HTR-8/SVneo (cell line): ENCODE data around the gene P2RX3.
"Not testable (repeated sequence)": the region's sequence is repeated elsewhere in the genome, so short reads cannot be mapped to it uniquely, and the experiment has no call there.

ENCODE experiments used
- DNase-seq: peaks from one replicate; pipeline ENCODE4 v3.0.0; 2011; ENCODE audit warnings: low spot score, mixed read lengths; ENCODE audit not compliant: insufficient read length
- FAIRE-seq: peaks from 2 replicates; lab custom pipeline; 2011; peaks lifted over from hg19 to GRCh38; lab: Jason Lieb, UNC

Gene P2RX3

GRCh38 chr11:57392066-57392762, 54.1 kb downstream of the P2RX3 start:
- FAIRE-seq (no peak), DNase-seq (no peak)

GRCh38 chr11:57392763-57393105, 54.6 kb downstream of the P2RX3 start:
- no peak for DNase-seq

GRCh38 chr11:57394203-57394965, 56.2 kb downstream of the P2RX3 start:
- no peak for DNase-seq
- no peak for FAIRE-seq

More at GRCh38 chr11:57392763-57393105, 54.6 kb downstream of the P2RX3 start:
- no peak for FAIRE-seq

GRCh38 chr11:57395905-57396623, 57.9 kb downstream of the P2RX3 start:
- FAIRE-seq = no peak
- no peak for DNase-seq

DNA sequence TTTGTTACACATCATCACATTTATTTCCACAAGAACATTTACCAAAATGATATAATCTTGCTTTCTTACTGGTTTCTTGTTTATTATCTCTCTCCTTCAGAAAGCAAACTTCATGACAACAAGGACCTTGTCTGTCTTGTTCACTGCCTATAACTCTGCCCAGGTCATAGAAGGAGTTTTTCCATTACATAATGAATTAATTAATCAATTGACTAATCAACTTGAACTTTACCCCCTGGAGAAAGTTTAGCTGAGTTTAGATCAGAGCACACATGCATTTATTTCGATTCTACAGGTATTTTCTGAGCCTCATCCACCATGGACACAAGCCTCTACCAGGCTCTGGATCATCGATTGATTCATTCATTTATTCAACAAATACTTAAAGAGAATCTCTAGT, 58.6 kb downstream of the P2RX3 start:
- DNase-seq = no peak
- no peak for FAIRE-seq

- FAIRE-seq (no peak), DNase-seq (no peak)
These were observed 59.3 kb downstream of the P2RX3 start for GRCh38 chr11:57397394-57397990.

DNA sequence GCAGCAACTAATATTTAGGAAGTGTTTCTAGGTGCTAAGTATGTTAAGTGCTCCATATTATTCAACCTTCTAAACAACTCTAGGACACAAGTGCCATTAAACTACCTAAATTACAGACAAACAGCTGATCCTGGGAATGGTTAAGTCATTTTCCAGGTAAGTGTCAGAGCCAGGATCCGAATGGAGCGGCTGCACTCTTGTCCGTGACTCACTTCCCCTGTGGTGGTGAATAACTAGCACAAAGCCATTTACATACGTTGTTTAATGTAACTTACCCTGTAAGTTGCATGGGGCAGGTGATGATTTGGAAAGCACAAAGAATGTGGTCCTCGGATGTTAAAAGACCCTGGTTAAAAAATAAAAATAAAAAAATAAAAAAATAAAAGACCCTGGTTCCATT, 61.1 kb downstream of the P2RX3 start:
- DNase-seq (no peak), FAIRE-seq (no peak)

DNA sequence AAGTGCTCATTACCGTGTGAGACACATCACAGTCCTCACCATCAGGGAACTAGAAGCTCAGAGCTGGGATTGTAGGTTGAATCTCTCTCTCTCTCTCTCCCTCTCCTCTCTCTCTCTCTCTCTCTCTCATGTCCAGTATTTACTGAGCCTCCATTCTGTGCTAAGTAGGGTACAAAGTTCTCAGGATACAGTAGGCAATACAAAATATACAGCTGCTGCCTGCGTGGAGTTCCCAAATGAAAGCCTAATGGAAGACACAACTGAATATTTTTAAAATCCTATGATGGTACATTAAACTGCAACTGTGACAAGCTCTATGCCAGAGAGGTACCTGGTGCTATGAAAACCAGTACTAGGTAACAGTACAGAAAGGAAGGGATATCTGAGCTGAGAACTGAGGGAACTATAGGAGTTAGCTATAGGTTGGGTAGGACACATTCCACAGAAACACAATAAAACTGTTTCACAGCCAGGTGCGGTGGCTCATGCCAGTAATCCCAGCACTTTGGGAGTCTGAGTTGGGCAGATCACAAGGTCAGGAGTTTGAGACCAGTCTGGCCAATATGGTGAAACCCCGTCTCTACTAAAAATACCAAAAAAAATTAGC, 61.9 kb downstream of the P2RX3 start:
- FAIRE-seq = no peak
- DNase-seq = no peak

DNA sequence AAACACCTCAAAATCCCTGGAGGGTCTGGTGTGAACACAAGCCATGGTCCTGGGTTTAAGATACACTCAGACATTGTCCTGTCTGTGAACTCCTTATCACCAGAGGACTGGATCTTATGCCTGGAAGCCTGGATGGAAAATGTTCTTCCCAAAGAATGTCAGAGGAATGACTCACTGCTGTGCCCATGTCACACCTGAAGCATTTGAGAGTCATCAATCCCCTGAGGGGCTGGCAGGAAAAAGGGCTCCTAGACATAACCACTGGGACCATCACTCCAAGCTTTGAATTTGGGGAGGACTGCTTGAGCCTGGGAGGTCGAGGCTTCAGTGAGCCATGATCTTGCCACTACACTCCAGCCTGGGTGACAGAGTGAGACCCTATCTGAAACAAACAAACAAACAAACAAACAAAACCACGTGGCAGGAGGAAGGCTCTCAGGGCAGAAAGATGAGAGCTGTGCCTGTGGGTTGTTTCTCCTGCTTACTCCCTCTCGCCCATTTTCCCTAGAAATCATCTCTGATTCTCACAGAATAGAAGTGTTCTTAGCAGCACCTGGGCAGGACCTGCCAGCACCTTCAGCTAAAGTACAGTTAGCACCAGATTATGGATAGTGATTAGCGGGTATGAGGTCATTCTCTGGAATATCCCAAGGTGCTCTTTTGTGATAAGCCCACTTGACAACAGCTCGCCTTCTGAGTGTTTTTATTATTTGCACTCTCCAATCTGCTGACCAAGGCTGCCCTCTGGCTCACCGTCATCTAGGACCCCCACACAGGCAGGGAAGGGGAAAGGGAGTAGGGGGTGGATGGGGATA, 64.2 kb downstream of the P2RX3 start:
- FAIRE-seq (no peak), DNase-seq (peak; percentile 17)

DNA sequence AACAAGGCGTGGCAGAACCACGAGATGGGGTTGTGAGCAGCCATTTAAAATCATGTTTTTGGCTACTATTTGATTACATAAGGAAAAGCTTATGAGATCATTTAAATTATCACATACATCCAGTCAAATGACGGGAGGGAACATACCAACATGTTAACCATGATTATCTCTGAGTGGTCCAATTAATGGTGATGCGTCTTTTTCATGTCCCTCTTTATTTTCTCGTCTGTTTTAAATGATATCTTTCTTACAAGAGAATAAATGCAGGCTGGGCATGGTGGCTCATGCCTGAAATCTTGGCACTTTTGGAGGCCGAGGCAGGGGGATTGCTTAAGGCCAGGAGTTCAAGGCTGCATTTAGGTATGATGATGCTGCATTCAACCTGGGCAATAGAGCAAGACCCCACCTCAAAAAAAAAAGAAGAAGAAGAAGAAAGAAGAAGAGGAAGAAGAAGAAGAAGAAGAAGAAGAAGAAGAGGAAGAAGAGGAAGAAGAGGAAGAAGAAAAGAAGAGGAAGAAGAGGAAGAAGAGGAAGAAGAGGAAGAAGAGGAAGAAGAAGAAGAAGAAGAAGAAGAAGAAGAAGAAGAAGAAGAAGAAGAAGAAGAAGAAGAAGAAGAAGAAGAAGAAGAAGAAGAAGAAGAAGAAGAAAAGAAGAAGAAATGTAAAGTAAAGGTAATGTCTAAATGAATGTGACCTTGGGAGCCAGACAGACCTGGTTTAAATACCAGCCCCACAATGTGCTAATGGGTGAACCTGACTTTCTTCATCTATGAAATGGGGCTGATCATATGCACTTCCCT, 65.0 kb downstream of the P2RX3 start:
- DNase-seq, FAIRE-seq: not testable (repeated sequence)

DNA sequence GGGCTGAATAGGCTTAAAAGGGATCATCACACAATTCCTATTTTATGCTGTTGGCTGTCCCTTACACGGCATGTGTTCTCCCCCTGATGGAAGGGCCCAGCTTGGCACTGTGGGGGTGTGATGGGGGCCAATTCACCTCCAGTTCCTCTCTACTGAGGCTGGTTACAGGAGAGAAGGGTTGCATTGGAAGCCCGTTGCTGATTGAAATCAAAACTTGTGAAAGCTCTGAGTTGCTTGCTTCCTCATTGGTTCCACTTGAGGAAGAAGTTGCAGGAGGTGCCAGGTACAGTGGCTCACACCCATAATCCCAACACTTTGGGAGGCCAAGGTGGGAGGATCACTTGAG, 65.6 kb downstream of the P2RX3 start:
- DNase-seq (no peak), FAIRE-seq (no peak)

DNA sequence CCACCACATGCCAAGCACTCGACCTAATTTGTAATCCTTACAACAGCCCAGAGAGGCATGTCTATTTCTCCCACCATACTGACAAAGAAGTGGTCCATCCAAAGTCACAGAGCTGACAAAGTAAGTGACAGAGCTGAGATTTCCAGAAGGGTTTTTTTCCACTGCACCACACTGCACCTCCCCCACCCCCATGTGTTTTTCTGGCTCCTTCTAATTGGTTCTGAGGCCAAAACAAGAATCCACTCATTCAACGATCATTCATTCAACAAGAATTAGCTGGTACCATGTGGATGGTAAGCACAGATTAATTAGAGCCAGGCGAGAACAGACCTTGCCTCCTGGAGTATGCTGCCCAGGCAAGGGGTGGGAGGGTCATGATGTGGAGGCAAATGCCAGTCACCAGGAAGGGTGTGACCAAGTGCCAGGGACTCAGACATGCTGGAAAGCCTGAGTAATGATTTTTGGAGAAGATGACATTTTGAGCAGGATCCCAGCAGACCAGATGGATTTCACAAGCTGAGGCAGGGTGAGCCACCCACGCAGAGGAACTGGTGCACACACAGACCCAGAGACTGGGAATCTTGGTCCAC, 67.2 kb downstream of the P2RX3 start:
- FAIRE-seq (no peak), DNase-seq (no peak)

DNA sequence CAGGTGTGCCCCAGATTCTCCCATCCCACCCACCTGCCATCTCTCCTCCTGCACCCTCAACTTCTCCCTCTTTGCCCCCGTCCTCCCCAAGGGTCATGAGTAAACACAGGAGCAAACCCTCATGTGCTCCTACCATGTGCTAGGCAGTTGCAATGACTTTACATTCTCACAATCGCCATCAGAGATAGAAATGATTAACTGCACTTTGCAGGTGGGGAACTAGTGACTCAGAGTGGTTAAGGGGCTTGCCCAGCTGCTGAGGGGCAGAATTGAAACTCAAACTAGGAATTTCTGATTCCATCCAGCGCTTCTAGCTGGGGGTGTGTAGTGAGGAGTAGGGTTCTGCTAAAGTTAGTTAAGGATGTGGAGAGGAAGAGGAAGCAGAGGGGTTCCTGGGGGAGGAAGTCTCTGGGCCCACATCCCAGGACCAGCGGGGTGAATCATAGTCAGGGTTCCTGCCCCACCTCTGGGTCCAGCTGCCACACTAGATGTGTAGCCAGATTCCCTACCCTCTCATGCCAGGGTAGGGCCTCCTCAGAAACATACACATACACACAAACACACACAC, 68.3 kb downstream of the P2RX3 start:
- FAIRE-seq = no peak
- no peak for DNase-seq

DNA sequence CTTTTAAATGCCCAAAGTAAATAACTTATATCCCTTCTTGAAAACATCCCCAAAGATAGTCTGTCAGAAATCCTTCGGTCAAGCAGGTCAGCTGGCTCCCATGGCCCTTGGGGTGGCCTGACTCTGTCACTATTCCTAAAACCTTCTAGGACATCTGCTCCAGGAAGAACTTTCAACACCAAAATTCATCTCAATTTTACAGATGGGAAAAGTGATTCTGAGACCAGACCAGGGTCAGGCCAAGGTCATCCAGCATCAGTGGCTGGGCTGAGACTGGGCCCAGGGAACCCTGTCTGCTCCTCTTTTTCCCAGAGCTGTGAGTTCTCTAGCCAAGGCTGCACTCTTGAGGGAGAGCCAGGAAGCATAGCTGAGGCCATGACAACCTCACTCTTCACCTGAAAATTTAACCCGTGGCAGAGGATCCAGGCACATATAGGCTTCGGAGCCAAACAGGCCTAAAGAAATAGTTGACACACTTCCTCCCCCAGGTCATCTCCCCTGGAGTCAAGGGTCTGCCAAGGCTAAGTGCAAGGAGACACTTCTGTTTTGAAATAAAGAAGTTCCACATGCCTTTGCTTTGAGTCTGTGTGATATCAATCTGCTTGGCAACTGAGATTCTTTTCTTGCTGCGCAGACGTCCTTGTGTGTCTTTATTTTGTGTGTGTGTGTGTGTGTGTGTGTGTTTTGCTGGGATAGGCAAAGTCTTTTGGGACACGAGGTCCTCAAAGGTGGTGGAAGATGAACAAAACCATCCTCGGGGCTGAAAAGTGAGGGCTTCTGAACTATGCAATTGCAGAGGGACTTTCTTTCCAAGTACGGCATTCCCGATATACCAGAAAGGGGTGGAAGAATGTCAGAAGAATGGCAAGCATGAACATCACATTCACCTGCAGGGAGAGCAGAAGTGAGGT, 69.1 kb downstream of the P2RX3 start:
- DNase-seq (no peak), FAIRE-seq (no peak)

DNA sequence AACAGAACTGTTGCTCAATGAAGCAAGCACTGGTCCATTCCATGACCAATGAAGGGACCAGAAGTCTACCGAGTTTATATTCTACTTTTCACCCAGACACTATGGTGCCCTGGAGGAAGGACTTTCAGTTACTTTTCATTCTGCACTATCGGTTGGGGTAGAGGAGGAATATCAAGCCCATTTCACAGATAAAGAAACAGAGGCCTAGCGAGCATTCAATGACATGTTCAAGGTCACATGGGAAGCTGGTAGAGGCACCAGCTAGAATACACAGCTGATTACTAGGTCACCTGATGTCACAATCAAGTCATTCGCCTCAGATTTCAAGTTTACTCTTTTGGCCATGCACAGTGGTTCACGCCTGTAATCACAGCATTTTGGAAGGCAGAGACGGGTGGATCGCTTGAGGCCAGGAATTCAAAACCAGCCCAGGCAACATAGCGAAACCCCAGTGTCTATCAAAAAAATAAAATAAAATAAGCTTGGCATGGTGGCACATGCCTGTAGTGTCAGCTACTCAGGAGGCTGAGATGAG, 69.9 kb downstream of the P2RX3 start:
- FAIRE-seq (no peak), DNase-seq (no peak)

DNA sequence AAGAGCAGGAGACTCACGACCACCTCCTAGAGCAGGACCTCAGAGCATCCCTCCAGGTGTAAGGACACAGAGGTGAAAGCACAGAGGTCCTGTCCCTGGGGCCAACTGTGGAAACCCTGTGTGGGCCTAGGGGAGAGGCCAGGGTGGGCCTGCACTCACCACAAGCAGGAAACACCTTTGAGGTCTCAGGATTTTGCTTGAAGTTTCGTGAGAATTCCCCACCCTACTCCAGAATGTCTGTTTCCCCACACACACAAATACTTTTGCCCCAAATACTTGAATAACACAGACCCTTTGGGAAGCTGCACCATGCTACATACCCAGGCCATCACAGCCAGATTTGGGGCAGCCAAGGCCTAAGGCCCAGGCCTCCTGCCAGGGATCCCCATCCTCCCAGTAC, 70.6 kb downstream of the P2RX3 start:
- FAIRE-seq (no peak), DNase-seq (no peak)
